Fibroblast of skin of right quadriceps (primary cell): ENCODE measurements around the gene SNRNP70.

Source experiments
- DNase-seq: peaks from one replicate; pipeline ENCODE4 v3.0.0-alpha.2; 2013

Gene SNRNP70

DNA sequence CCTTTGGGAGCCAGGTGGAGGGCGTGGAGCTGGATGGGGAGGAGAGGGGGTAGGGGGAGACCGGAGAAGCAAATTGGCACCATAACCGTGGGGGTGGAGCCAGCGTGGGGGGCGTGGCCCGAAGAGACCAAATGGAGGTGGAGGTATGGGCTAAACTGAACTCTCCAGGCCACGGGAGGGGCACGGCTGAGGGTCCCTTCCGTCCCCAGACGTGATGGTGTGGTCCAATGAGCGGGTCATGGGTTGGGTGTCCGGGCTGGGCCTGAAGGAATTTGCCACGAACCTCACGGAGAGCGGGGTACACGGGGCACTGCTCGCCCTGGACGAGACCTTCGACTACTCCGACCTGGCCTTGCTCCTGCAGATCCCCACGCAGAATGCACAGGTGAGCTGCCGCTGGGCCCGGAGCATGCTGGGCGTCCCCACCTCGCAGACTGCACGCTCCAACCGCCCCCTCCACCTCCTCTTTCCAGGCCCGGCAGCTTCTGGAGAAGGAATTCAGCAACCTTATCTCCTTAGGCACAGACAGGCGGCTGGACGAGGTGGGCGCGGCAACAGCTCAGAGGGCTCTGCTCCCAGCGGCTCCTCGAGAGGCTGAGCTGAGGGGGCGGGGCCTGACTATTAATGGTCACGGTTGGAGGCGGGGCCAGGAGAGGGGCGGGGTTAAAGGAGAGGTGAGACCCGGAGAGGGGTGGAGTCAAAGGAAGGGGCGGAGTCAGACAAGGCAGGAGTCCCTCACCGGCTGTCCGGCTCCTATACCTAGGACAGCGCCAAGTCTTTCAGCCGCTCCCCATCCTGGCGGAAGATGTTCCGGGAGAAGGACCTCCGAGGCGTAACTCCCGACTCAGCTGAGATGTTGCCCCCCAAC lies 63.8 kb downstream of the SNRNP70 start:
- peak; percentile 94 for DNase-seq

GRCh38 chr19:49149652-49150105 lies 64.4 kb downstream of the SNRNP70 start:
- DNase-seq, result peak; percentile 92

GRCh38 chr19:49150106-49150943 lies 65.1 kb downstream of the SNRNP70 start:
- DNase-seq, result peak; percentile 84

DNA sequence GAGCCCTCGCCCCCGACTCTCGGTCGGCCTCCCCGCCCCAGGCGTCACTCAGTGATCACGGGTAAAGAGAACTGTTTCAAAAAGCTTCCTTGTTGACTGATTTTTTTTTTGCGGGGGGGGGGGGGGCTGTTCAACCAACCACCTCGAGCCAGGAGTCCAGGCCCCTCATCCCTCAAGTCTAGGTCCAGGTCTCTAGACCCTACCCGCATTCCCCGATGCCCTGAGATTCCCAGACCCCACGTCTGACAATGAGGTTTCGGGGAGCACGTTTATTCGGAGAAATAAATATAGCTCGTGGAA lies 65.6 kb downstream of the SNRNP70 start:
- DNase-seq, result no peak

- peak; percentile 34 for DNase-seq
Measured at GRCh38 chr19:49151267-49152118, 66.2 kb downstream of the SNRNP70 start.

DNA sequence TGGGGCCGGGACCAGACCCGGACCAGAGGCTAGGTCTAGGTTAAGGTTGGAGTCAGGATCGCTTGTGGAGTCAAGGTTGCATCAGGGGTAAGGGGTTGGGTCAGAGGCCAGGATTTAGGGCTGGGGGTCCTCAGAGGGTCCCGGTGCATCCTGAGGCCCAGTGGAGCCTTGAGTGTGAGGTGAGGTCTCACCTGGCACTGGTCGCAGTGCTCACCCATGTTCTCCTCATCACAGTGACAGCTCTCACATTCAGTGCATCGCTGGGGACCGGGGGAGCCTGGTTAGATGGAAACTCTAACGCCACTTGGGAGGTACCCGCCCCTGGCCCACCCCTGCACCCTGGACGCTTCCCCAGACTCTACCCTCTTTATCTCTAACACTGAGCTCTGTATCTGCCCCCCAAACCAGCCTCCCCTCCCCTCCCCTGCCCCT lies 66.9 kb downstream of the SNRNP70 start:
- DNase-seq, result no peak

DNA sequence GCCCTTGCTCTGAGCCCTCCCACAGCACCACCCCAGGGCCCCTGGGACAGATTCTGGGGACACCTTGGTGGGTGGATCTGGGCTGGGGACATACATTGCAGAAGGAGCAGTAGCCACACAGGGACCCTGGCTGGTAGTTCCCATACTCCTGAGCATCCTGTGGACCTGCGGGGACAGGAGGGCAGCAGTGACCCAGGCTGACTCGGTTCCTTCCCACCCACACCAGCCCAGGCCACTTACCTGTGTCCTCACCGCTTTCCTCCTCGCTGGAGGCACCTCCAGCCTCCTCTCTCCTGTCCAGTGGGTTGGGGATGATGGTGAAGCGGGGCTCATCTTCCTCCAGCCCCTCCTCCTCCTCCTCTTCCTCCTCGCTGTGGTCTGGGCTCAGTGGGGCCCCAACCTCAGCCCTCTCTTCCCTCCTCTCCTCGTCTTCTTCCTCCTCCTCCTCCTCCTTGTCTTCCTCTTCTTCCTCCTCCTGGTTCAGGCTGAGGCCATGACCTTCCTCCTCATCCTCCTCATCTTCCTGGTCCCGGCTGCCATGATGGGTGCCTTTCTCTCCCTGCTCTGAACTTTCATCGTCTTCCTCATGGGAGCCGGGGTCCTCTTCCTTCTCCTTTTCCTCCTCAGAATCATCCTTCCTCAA lies 68.0 kb downstream of the SNRNP70 start:
- DNase-seq, result no peak

DNA sequence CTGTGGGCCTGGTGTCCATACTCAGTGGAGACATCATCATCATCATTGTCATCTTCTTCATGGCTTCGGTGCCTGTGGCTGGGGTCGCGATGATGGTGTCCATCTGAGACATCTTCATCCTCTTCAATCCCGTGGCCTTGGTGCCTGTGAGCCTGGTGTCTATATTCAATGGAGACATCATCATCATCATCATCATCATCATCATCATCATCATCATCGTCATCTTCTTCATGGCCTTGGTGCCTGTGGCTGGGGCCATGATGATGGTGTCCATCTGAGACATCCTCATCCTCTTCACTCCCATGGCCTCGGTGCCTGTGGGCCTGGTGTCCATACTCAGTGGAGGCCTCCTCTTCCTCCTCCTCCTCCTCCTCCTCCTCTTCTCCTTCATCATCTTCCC lies 69.0 kb downstream of the SNRNP70 start:
- no peak for DNase-seq

GRCh38 chr19:49155005-49155819 lies 70.0 kb downstream of the SNRNP70 start, which contains the start of gene HRC:
Gene HRC, minus strand, starts transcription at chr19:49155396. Its CDS starts 159 bp downstream, at chr19:49155237.
- DNase-seq, result no peak

- no peak for DNase-seq
Measured at GRCh38 chr19:49155820-49156346, 70.6 kb downstream of the SNRNP70 start.

DNA sequence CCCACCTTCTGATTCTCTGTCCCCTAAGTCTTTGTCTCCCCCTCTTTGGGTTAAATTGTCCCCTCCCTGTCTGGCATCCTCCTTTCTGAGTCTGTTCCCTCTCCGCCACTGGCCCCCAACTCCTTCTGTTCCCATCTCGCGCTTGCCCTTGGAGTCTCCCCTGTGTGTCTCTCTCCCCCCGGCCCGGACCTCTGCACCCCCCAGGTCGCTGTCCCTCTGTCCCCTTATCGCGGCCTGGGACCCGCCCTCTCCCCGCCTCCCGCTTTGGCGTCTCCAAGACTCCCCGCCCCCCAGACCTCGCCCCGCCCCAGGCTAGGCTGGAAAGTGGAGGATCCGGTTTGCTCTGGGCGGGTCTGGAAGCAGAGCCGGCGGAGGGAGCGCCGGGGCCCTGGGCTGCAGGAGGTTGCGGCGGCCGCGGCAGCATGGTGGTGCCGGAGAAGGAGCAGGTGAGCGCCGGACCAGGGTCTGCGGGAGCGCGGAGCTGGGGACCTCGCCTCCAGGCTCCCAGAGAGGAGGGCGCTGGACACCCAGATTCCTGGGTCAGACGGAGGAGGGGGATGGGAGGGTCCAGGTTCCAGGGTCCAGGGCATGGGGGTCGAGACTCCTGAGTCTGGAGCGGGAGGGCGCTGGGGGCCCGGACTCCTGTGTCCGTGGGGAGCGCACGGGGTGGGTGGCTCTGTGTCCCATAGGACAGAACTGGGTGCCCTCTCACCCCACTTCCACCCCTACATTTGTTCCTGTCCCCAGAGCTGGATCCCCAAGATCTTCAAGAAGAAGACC lies 72.4 kb downstream of the SNRNP70 start, which contains the start of gene TRPM4:
Gene TRPM4 (plus strand): TSS at position 348 of the 780 bp plus-strand sequence. CDS start 75 bp downstream, at position 423.
- DNase-seq, result peak; percentile 78
